Central memory CD4-positive, alpha-beta T cell (primary cell): ENCODE data around the gene BBX.

ENCODE experiments used
- DNase-seq: peaks from one replicate; pipeline ENCODE4 v3.0.0; 2022

The BBX gene

GRCh38 chr3:107604057-107604822 is 81.5 kb downstream of the BBX start:
- DNase-seq = no peak

GRCh38 chr3:107611775-107612469 is 89.2 kb downstream of the BBX start:
- DNase-seq = no peak

- no peak for DNase-seq
These were observed 89.9 kb downstream of the BBX start for GRCh38 chr3:107612664-107613084.

- no peak for DNase-seq
These were observed 96.8 kb downstream of the BBX start for GRCh38 chr3:107619549-107619948.

- DNase-seq = no peak
These were observed 97.8 kb downstream of the BBX start for GRCh38 chr3:107620534-107620933.

GRCh38 chr3:107621465-107621864 is 98.7 kb downstream of the BBX start:
- no peak for DNase-seq

- DNase-seq = no peak
These were observed 105.3 kb downstream of the BBX start for GRCh38 chr3:107627962-107628542.

- DNase-seq = no peak
These were observed 106.8 kb downstream of the BBX start for GRCh38 chr3:107629566-107629965.

- no peak for DNase-seq
These were observed 108.0 kb downstream of the BBX start for GRCh38 chr3:107630779-107631178.

- DNase-seq = no peak
These were observed 109.8 kb downstream of the BBX start for GRCh38 chr3:107632576-107632975.

- DNase-seq = no peak
These were observed 110.8 kb downstream of the BBX start for GRCh38 chr3:107633327-107634098.

- no peak for DNase-seq
These were observed 111.3 kb downstream of the BBX start for GRCh38 chr3:107634099-107634489.

GRCh38 chr3:107637416-107638183 is 114.8 kb downstream of the BBX start:
- no peak for DNase-seq

- no peak for DNase-seq
These were observed 119.0 kb downstream of the BBX start for GRCh38 chr3:107641572-107642307.

GRCh38 chr3:107643038-107643883 is 120.5 kb downstream of the BBX start:
- DNase-seq = no peak

GRCh38 chr3:107644631-107645030 is 121.9 kb downstream of the BBX start:
- DNase-seq = no peak

GRCh38 chr3:107650788-107651187 is 128.0 kb downstream of the BBX start:
- DNase-seq = no peak

- DNase-seq = no peak
These were observed 129.0 kb downstream of the BBX start for GRCh38 chr3:107651782-107652181.

GRCh38 chr3:107654218-107654617 is 131.5 kb downstream of the BBX start:
- DNase-seq = no peak

GRCh38 chr3:107657971-107658370 is 135.2 kb downstream of the BBX start:
- DNase-seq = no peak
